IPS-18a (cell line): Measurements from ENCODE around the gene CNN1.
A peak's percentile ranks its signal among the peaks of the same experiment; 100 is the strongest.
"Not testable (repeated sequence)": the region's sequence is repeated elsewhere in the genome, so short reads cannot be mapped to it uniquely, and the experiment has no call there.

ENCODE experiments used
- H3K27ac ChIP-seq: one replicate; pipeline ENCODE4 v1.5.1; 2013; ENCODE audit warnings: low read length
- H3K27me3 ChIP-seq: one replicate; pipeline ENCODE4 v1.6.1; 2013; ENCODE audit warnings: mild to moderate bottlenecking, low read length; ENCODE audit not compliant: control insufficient read depth, insufficient read depth
- H3K36me3 ChIP-seq: one replicate; pipeline ENCODE4 v1.6.1; 2013; ENCODE audit warnings: low read depth, low read length; ENCODE audit not compliant: control insufficient read depth
- H3K4me1 ChIP-seq: one replicate; pipeline ENCODE4 v1.6.1; 2013; ENCODE audit warnings: low read depth, low read length; ENCODE audit not compliant: control insufficient read depth
- H3K4me3 ChIP-seq: one replicate; pipeline ENCODE4 v1.5.1; 2013; ENCODE audit warnings: low read length
- H3K9ac ChIP-seq: one replicate; pipeline ENCODE4 v1.6.1; 2013; ENCODE audit warnings: mild to moderate bottlenecking, low read length, moderate library complexity
- H3K9me3 ChIP-seq: one replicate; pipeline ENCODE4 v1.6.1; 2013; ENCODE audit warnings: low read depth, low read length; ENCODE audit not compliant: control insufficient read depth

The CNN1 gene

GRCh38 chr19:11555246-11555645 lies 16.6 kb downstream of the CNN1 start:
- no peaks in the 10 kb centered on the region for H3K9me3 ChIP-seq
- no peak overlapping the region for H3K4me3 ChIP-seq
- no peaks in the 10 kb centered on the region for H3K4me1 ChIP-seq
- no peak overlapping the region for H3K9ac ChIP-seq
- H3K27ac ChIP-seq: no peak overlapping the region
- peaks cover 13% of the 10 kb centered on the region for H3K36me3 ChIP-seq
- H3K27me3 ChIP-seq: no peaks in the 10 kb centered on the region

GRCh38 chr19:11556634-11557420 lies 18.2 kb downstream of the CNN1 start:
- H3K36me3 ChIP-seq: peaks cover 13% of the 10 kb centered on the region
- no peaks in the 10 kb centered on the region for H3K9me3 ChIP-seq
- H3K4me1 ChIP-seq: no peaks in the 10 kb centered on the region
- H3K27me3 ChIP-seq: no peaks in the 10 kb centered on the region
- no peak overlapping the region for H3K9ac ChIP-seq
- no peak overlapping the region for H3K4me3 ChIP-seq
- no peak overlapping the region for H3K27ac ChIP-seq

- Histone ChIP-seq H3K4me1 (no peaks in the 10 kb centered on the region), H3K27ac (peak within 1 kb of the TSS; percentile 70), H3K27me3 (no peaks in the 10 kb centered on the region), H3K4me3 (peak within 1 kb of the TSS; percentile 93), H3K9ac (peak within 1 kb of the TSS; percentile 60), H3K36me3 (peaks cover 4% of the 10 kb centered on the region), H3K9me3 (no peaks in the 10 kb centered on the region)
These were observed 20.5 kb downstream of the CNN1 start, which contains the start of gene ELOF1 for GRCh38 chr19:11558881-11559828. ELOF1 (minus strand) TSS chr19:11559230; CDS start chr19:11554347, 4,883 bp downstream.

- H3K9ac ChIP-seq: no peak overlapping the region
- H3K36me3 ChIP-seq: no peaks in the 10 kb centered on the region
- no peaks in the 10 kb centered on the region for H3K9me3 ChIP-seq
- H3K27me3 ChIP-seq: no peaks in the 10 kb centered on the region
- no peak overlapping the region for H3K4me3 ChIP-seq
- no peak overlapping the region for H3K27ac ChIP-seq
- no peaks in the 10 kb centered on the region for H3K4me1 ChIP-seq
These were observed 21.9 kb downstream of the CNN1 start for GRCh38 chr19:11560404-11561051.

- Histone ChIP-seq H3K36me3 (no peaks in the 10 kb centered on the region), H3K4me1 (no peaks in the 10 kb centered on the region), H3K27me3 (no peaks in the 10 kb centered on the region), H3K9ac (no peak overlapping the region), H3K9me3 (no peaks in the 10 kb centered on the region), H3K27ac (no peak overlapping the region), H3K4me3 (no peak overlapping the region)
These were observed 24.9 kb downstream of the CNN1 start for GRCh38 chr19:11563532-11563931.

- H3K9ac ChIP-seq, H3K27me3 ChIP-seq, H3K9me3 ChIP-seq, H3K27ac ChIP-seq, H3K36me3 ChIP-seq, H3K4me1 ChIP-seq, H3K4me3 ChIP-seq: not testable (repeated sequence)
These were observed 25.6 kb downstream of the CNN1 start for GRCh38 chr19:11564082-11564807.

- H3K9ac ChIP-seq, H3K4me3 ChIP-seq, H3K36me3 ChIP-seq, H3K27ac ChIP-seq, H3K9me3 ChIP-seq, H3K4me1 ChIP-seq, H3K27me3 ChIP-seq: not testable (repeated sequence)
These were observed 27.0 kb downstream of the CNN1 start for GRCh38 chr19:11565649-11565980.

GRCh38 chr19:11566164-11566563 lies 27.5 kb downstream of the CNN1 start:
- no peak overlapping the region for H3K4me3 ChIP-seq
- no peaks in the 10 kb centered on the region for H3K9me3 ChIP-seq
- H3K27me3 ChIP-seq: no peaks in the 10 kb centered on the region
- no peak overlapping the region for H3K27ac ChIP-seq
- H3K36me3 ChIP-seq: no peaks in the 10 kb centered on the region
- no peaks in the 10 kb centered on the region for H3K4me1 ChIP-seq
- no peak overlapping the region for H3K9ac ChIP-seq

GRCh38 chr19:11570039-11570462 lies 31.4 kb downstream of the CNN1 start:
- H3K27ac ChIP-seq: no peak overlapping the region
- no peak overlapping the region for H3K4me3 ChIP-seq
- no peaks in the 10 kb centered on the region for H3K4me1 ChIP-seq
- no peaks in the 10 kb centered on the region for H3K36me3 ChIP-seq
- H3K9me3 ChIP-seq: no peaks in the 10 kb centered on the region
- no peaks in the 10 kb centered on the region for H3K27me3 ChIP-seq
- H3K9ac ChIP-seq: no peak overlapping the region

GRCh38 chr19:11573354-11573753 lies 34.7 kb downstream of the CNN1 start:
- not testable (repeated sequence) for H3K27me3 ChIP-seq, H3K9ac ChIP-seq, H3K4me3 ChIP-seq, H3K4me1 ChIP-seq, H3K36me3 ChIP-seq, H3K27ac ChIP-seq, H3K9me3 ChIP-seq

- H3K27ac ChIP-seq, H3K4me1 ChIP-seq, H3K27me3 ChIP-seq, H3K36me3 ChIP-seq, H3K4me3 ChIP-seq, H3K9me3 ChIP-seq, H3K9ac ChIP-seq: not testable (repeated sequence)
These were observed 35.1 kb downstream of the CNN1 start for GRCh38 chr19:11573763-11574162.
